ENCODE measurements around the gene CTDSPL. TPM values are rescaled to one million over a fixed set of nuclear protein-coding genes. Genes with fewer than 3 reads are reported as not detected.

CTDSPL gene
- total RNA-seq, 1 experiment from 2014 or later = 16.6 TPM

GRCh38 chr3:37886395-37886794, 24.7 kb downstream of the CTDSPL start:
- BruUV-seq (replicated peaks) = no TSS peak
- no peaks in the 10 kb centered on the region for H3K4me1 ChIP-seq (ENCODE audit: control insufficient read depth, insufficient read depth, low read length)
- DNase-seq (ENCODE audit: low read depth, low spot score) (no peak), ATAC-seq (no peak)
- in situ Hi-C loops (cut with HindIII; ENCODE audit: low pct_unique_long_range_greater_than_20kb, low sequenced_read_pairs) = no loop called here
- H3K36me3 ChIP-seq (ENCODE audit: control insufficient read depth, insufficient read depth, low read length) = no peaks in the 10 kb centered on the region
- intact Hi-C loops (cut with micrococcal nuclease; ENCODE audit: unreplicated experiment) = no loop called here
- no peaks in the 10 kb centered on the region for H3K27me3 ChIP-seq (ENCODE audit: control insufficient read depth, insufficient read depth, low read length)
- POLR2A ChIA-PET = no interaction called here
- no peak overlapping the region for H3K4me3 ChIP-seq (ENCODE audit: low read depth in 2 of 2, low read length in 2 of 2)
- CTCF ChIA-PET = no interaction called here
- TF ChIP-seq TCF7L2 (IDR thresholded peaks at IDR 0.05; ENCODE audit: low read depth, low read length) (no peak), CTCF (IDR thresholded peaks at IDR 0.05) (no peak), POLR2AphosphoS5 (IDR thresholded peaks at IDR 0.05; ENCODE audit: low read depth, low read length) (no peak), SIN3A (IDR thresholded peaks at IDR 0.05; ENCODE audit: borderline replicate concordance, insufficient read depth, low read depth, low read length) (no peak), REST (IDR thresholded peaks at IDR 0.05; ENCODE audit: insufficient read depth in 1 of 2, low read depth in 2 of 2, low read length in 1 of 2) (no peak)
- no peak overlapping the region for H3K27ac ChIP-seq (ENCODE audit: low read length)
- no peaks in the 10 kb centered on the region for H3K9me3 ChIP-seq (ENCODE audit: control insufficient read depth, insufficient read depth, low read depth, low read length)

DNA sequence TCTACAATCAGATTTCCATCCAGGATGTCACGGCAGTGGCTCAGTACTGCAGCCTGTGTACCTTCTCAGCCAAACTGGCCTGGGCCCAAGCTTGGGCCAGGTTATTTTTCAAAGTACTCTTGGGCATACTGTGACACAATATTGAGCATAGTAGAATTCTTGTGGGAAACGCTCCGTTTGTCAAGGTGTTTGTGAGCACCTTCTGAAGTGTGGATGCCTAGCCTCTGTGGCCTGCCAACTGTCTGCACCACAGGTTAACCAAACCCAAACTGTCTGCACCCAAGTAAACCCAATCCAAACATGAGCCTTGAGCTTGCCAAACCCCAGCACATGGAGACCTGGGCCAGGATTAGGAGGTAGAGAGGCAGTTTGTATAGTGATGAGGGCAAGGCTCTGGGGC, 25.4 kb downstream of the CTDSPL start:
- Histone ChIP-seq H3K4me1 (ENCODE audit: control insufficient read depth, insufficient read depth, low read length) (no peaks in the 10 kb centered on the region), H3K4me3 (ENCODE audit: low read depth in 2 of 2, low read length in 2 of 2) (no peak overlapping the region), H3K27ac (ENCODE audit: low read length) (no peak overlapping the region), H3K9me3 (ENCODE audit: control insufficient read depth, insufficient read depth, low read depth, low read length) (no peaks in the 10 kb centered on the region), H3K27me3 (ENCODE audit: control insufficient read depth, insufficient read depth, low read length) (no peaks in the 10 kb centered on the region), H3K36me3 (ENCODE audit: control insufficient read depth, insufficient read depth, low read length) (no peaks in the 10 kb centered on the region)
- no peak for ATAC-seq
- no TSS peak for BruUV-seq (replicated peaks)
- DNase-seq (ENCODE audit: low read depth, low spot score) = no peak
- ChIA-PET CTCF (no interaction called here), POLR2A (no interaction called here)
- TF ChIP-seq SIN3A (IDR thresholded peaks at IDR 0.05; ENCODE audit: borderline replicate concordance, insufficient read depth, low read depth, low read length) (no peak), REST (IDR thresholded peaks at IDR 0.05; ENCODE audit: insufficient read depth in 1 of 2, low read depth in 2 of 2, low read length in 1 of 2) (no peak), CTCF (IDR thresholded peaks at IDR 0.05) (no peak), TCF7L2 (IDR thresholded peaks at IDR 0.05; ENCODE audit: low read depth, low read length) (no peak), POLR2AphosphoS5 (IDR thresholded peaks at IDR 0.05; ENCODE audit: low read depth, low read length) (no peak)
- in situ Hi-C loops (cut with HindIII; ENCODE audit: low pct_unique_long_range_greater_than_20kb, low sequenced_read_pairs) (no loop called here), intact Hi-C loops (cut with micrococcal nuclease; ENCODE audit: unreplicated experiment) (no loop called here)
